Left hindlimb (tissue), 1 donor: Measurements from ENCODE around the gene KYAT1.
"Not testable (repeated sequence)": the region's sequence is repeated elsewhere in the genome, so short reads cannot be mapped to it uniquely, and the experiment has no call there.

Experiments
- DNase-seq: peaks from one replicate; pipeline ENCODE4 v3.0.0-alpha.2; 2018

Gene KYAT1

DNA sequence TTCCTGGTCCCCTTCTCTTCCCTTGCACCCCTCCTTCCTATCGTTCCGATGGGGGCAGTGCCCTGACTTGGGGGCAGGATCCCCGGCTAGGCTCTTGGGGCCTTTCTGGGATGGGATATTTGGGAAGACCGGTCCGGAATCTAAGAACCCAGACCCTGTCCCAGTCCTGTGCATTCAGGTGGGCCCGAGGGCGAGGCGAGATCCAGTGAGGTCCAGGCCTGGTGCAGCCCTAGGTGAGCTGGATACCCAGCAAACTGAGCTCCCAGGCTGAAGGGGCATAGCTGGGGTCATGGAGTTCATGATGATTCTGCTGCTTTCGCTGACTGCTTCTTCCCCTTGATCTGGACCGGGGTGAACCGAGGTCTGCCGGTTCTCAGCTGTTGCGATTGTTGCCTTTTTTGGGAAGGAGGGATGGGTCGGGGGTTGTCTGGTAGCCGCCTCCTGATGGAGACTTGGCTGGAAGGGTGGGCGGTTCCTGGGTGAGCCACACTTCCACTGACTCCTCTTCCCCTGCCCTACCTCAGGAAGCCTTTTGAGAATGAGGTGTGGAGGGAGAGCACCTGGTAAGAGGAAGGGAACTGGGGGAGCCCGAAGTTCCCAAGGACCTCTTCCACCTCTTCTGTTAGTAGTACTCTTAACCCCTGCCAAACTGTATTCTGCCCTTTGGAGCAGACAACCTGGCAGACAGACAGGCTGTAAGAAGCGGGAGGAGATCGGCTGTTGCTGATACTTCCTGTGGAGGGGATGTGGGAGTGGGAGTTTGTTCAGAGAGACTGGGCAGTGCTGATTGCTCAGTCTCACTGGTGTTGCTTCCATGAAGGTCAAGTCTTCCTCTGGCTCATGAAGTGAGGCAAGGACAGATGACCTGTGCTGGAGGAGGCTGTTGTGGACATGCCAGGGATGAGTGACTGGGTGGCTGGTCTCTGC lies 1.2 kb upstream of the KYAT1 start:
- DNase-seq = no peak

DNA sequence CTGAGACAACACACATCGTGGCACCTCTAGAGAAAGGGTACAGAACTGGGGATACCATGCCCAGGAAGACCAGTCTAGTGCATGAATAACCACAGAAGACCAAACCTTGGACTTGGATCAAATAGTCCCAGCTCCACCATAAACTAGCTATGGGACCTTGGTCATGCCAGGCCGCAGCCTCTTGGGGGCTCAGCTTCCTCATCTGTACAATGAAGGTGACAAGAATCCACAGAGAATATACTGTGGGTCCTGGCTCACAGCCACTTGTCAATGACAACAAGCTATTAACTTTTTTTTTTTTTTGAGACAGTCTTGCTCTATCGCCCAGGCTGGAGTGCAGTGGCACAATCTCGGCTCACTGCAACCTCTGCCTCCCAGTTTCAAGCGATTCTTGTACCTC lies 3.9 kb downstream of the KYAT1 start:
- DNase-seq = no peak

DNA sequence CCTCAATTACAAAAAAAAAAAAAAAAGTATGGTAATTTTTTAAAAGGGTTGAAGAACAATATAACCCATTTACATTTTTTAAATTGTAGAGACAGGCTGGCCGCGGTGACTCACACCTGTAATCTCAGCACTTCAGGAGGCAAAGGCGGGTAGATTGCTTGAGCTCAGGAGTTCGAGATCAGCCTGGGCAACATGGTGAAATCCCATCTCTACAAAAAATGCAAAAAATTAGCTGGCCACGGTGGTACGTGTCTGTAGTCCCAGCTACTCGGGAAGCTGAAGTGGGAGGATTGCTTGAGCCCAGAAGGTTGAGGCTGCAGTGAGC lies 10.8 kb downstream of the KYAT1 start:
- not testable (repeated sequence) for DNase-seq

DNA sequence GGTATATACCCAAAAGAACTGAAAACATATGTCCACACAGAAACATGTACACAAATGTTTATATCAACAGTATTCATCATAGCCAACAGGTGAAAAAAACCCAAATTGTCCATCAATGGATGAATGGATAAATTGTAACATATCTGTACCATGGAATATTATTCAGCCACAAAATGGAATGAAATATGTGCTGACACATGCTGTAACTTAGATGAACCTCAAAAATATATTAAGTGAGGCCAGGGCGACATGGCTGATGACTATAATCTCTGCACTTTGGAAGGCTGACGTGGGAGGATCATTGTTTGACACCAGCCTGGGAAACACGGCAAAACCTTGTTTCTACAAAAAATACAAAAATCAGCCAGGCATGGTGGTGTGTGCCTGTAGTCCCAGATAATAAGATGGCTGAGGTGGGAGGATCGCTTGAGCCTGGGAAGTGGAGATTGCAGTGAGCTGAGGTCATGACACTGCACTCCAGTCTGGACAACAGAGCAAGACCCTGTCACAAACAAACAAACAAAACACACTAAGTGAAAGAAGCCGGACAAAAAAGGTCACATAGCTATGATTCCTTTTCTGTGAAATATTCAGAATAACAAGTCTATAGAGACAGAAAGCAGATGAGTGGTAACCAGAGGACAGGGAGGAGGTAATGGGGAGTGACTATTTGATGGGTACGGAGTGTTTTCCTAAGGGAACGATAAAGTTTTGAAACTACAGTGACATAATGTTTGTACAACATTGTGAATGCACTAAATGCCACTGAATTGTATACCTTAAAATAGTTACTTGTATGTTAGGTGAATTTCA lies 11.4 kb downstream of the KYAT1 start:
- DNase-seq = no peak

DNA sequence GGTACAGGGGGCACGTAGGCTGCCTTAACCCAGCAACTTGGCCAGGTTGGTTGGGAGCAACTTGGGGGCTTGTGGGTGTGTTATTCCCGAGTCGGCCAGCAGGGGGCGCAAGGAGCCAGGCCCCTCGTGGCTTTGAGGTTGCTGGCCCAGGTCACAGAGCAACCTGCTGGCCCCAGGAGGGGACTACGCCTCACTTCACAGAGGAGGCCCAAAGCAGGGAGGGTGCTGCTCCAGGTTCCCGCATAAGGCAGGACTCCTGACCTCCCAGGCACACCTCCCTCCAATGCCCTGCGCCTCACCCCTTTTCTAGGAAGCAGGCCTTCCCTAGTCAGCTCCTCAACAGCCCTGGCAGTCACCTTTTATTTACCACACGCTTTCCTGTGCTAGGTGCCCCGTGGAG lies 18.1 kb downstream of the KYAT1 start:
- DNase-seq = peak; percentile 64

DNA sequence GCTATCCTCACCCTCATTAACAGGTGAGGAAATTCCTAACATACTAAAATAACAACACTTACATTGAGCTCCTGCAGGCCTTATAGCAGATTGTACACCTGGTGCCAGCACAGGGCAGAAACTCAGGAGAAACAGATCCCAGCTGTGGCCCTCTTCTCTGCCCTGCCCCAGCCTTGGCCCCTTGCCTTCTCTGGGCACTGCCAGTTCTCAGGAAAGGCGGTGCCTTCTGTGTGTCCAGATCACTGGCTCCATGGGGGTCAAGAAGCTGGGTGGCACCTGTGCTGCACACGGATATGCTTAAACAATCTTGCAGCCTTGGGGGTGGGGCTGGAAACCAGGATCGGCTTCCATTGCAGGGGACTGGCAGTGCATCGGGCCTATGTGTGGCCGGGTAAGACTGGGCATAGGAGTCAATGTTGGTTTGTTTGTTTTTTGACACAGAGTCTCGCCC lies 19.3 kb downstream of the KYAT1 start:
- DNase-seq = no peak

DNA sequence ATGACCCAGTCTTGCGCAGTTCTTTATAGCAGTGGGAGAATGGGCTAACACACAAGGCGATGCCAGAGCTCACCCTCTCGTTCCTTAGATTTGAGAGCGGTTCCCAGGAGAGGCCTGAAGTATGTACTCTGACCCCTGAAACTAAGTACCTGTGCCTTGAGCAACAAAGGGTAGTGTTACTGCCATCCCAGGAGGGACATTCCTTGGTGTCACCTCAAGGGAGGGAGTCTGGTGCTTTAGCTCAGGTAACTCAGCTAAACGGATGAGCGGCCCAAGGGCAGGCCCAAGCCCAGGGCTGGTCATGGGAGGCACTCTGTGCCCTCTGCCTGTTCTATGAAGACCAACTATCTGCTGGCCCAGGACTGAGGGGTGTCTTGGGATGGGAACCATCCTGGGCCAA lies 20.2 kb downstream of the KYAT1 start:
- no peak for DNase-seq

DNA sequence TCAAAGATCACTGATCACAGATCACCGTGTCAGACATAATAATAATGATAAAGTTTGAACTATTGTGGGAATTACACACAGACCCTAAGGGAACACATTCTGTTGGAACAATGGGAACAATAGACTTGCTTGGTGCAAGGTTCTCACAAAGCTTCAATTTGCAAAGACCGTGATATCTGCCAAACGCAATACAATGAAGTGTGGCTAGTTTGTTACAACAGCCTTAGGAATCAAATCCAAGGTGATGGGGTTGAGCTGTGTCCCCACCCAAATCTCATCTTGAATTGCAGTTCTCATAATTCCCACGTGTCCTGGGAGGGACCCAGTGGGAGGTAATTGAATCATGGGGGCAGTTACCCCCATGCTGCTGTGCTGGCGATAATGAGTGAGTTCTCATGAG lies 20.8 kb downstream of the KYAT1 start:
- no peak for DNase-seq

DNA sequence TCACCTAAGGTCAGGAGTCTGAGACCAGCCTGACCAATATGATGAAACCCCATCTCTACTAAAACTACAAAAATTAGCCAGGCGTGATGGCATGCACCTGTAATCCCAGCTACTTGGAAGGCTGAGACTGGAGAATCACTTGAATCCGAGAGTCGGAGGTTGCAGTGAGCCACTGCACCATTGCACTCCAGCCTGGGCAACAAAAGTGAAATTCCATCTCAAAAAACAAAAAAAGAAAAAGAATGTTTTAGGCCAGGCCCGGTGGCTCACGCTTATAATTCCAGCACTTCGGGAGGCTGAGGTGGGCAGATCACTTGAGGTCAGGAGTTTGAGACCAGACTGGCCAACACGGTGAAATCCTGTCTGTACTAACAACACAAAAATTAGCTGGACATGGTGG lies 23.3 kb downstream of the KYAT1 start:
- DNase-seq = not testable (repeated sequence)

DNA sequence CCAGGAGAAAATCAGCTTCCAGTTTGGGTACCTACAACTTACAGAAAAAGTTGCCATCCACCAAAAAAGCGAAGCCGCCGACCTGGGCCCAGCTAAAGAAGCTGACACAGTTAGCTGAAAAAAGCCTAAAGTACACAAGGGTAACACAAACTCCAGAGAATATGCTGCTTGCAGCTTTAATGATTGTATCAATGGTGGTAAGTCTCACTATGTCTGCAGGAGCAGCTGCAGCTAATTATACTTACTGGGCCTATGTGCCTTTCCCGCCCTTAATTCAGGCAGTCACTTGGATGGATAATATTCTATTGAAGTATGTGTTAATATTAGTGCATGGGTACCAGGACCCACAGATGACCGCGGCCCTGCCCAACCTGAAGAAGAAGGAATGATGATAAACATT lies 27.3 kb downstream of the KYAT1 start:
- not testable (repeated sequence) for DNase-seq

DNA sequence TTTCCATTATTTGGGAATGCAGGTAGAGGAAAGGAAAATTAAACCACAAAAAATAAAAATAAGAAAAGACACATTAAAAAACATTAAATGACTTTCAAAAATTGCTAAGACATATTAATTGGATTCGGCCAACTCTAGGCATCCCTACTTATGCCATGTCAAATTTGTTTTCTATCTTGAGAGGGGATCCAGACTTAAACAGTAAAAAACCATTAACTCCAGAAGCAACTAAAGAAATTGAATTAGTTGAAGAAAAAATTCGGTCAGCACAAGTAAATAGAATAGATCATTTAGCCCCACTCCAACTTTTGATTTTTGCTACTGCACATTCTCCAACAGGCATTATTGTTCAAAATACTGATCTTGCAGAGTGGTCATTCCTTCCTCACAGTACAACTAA lies 29.1 kb downstream of the KYAT1 start:
- DNase-seq = not testable (repeated sequence)

DNA sequence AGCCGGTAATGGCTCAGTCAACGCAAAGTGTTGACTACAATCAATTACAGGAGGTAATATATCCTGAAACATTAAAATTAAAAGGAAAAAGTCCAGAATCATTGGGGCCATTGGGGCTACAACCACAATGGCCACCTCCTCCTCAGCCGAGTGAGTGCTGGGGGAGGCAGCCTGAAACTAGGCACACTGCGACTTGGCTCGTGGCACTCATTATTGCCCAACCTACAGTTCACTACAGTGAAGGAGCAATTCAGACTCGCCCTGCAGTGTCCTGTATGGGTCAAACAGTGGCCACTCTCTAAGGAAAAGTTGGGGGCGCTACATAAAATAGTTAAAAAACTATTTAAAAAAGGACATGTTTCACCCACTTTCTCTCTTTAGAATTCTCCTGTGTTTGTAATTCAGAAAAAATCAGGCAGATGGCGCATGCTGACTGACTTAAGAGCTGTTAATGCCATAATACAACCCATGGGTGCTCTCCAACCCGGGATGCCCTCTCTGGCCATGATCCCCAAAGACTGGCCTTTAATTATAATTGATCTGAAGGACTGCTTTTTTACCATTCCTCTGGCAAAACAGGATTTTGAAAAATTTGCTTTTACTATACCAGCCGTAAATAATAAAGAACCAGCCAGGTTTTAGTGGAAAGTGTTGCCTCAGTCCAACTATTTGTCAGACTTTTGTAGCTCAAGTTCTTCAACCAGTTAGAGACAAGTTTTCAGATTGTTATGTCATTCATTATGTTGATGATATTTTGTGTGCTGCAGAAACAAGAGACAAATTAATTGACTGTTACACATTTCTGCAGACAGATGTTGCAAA lies 29.8 kb downstream of the KYAT1 start:
- not testable (repeated sequence) for DNase-seq

DNA sequence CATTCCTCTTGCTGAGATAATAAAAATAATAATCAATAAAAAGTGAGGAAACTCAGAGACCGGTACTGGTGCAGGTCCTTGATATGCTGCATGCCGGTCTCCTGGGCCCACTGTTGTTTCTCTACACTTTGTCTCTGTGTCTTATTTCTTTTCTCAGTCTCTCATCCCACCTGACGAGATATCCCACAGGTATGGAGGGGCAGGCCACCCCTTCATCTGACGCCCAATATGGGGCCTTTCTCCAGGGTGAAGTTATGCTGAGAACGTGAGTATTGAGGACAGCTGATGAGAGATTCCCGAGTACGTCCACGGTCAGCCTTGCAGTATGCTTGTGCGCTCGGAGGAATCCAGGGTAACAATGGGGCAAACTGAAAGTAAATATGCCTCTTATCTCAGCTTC lies 30.7 kb downstream of the KYAT1 start:
- not testable (repeated sequence) for DNase-seq

DNA sequence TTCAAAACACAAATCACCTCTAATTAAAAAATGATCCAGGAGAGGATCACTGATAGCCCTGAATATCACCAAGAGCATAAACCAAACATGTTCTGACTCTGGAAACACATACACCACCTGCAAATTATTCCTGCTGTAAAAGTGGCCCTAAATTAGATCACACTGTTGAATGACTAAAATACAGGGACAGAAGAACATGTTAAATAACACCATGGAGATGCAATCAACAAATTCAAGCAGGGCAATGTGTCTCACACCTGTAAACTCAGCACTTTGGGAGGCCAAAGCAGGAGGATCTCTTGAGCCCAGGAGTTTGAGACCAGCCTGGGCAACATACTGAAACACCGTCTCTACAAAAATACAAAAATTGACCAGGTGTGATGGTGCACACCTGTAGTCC lies 33.9 kb downstream of the KYAT1 start:
- no peak for DNase-seq

DNA sequence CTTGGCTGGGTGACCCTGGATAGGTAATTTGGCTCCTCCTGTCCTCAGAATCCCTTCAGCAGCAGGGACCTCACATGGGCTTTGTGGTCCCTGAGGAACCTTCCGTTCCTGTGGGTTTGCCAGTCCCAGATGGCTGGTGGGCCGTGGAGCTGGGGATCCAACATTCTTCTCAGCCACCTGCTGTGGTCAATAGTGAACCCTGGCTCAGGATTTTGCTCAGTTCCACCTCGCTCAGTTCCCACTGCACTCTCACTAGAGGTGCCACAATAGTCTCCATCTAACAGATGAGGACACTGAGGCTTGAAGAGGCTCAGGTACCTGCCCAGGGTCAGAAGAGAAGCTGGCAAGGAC lies 35.1 kb downstream of the KYAT1 start:
- no peak for DNase-seq

DNA sequence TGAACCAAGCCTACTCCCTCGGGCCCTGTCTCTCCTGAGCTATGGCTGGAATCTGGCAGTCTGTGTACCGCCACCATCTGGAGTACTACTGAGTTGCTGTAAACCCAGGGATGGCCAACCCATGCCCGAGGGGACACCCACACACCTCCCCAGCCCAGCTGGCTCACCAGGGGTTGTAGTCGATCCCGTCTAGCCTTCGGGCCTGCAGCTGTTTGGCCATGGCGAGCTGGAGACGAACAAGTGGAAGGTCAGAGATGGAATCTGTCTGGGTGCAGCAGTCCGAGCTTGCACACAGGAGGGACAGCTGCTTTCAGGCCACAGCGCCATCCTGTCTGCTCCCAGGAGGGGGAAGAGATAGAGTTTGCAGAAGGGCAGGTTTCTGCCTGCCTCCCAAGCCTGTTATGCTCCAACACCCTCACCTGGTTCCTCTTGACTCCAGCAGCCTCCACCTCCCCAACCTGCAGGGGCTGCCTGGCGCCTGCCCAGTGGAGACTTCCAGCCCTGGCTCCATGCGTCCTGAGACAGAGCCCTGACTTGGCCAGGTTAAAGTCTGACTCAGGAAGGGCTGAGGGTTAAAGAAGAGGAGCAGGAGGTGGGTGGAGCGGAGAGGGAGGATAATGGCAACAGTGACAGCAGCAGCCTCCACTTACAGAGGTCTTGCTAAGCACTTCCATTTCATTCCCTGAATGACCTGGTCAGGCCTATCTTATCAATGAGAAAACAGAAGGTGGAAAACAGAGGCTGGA lies 36.4 kb downstream of the KYAT1 start:
- peak; percentile 58 for DNase-seq

DNA sequence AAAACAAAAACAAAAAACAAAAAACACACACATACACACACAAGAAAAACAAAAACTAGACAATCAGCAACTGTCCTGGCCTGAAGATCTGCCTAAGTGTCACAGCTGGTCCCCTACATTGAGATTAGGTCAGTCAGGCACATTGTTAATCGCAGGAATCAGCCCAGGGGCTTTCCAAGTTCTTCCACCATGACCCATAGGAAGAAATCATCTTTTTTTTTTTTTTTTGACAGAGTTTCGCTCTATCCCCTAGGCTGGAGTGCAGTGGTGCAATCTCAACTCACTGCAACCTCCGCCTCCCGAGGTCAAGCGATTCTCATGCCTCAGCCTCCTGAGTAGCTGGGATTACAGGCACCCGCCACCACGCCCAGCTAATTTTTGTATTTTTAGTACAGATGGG lies 38.6 kb downstream of the KYAT1 start:
- DNase-seq = not testable (repeated sequence)

DNA sequence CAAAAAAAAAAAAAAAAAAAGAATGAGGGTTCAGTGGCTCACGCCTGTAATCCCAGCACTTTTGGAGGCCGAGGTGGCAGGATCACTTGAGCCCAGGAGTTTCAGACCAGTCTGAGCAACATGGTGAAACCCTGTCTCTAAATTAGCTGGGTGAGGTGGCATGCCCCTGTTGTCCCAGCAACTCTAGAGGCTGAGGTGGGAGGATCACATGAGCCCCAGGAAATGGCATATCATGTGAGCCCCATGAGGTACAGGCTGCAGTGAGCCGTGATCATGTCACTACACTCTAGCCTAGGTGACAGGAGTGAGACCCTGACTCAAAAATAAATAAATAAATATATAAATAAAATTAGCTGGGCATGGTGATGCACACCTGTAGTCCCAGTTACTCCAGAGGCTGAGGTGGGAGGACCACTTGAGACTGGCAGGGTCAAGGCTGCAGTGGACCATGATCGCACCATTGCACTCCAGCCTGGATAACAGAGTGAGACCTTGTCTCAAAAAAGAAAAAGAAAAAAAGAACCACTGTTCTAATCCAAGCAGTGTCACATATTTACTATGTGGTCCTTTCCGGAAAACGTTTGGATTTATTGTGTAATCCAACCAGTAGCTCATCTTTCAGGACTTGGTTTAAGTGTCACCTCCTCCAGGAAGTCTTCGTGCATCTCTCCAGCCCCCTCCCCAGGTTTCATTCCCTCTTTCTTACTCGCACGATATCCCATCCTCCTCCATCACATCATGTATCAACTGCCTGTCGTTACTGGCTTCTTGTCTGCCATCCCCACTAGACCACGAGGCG lies 39.9 kb downstream of the KYAT1 start:
- no peak for DNase-seq

DNA sequence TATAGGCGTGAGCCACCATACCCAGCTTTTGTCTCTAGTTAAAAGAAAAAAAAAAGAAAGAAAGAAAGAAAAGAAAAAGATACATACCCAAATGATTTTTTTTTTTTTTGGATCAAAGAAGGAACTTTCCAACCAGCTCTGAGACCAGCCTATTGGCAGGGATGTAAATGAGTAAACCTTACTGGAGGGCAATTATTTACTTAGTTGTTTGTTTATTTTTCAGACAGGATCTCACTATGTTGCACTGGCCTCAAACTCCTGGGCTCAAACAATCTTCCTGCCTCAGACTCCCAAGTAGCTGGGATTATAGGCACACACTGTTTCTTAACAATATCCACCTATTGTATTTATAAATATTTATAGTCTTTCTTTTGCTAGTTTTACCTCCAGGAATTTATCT lies 41.2 kb downstream of the KYAT1 start:
- DNase-seq = no peak

DNA sequence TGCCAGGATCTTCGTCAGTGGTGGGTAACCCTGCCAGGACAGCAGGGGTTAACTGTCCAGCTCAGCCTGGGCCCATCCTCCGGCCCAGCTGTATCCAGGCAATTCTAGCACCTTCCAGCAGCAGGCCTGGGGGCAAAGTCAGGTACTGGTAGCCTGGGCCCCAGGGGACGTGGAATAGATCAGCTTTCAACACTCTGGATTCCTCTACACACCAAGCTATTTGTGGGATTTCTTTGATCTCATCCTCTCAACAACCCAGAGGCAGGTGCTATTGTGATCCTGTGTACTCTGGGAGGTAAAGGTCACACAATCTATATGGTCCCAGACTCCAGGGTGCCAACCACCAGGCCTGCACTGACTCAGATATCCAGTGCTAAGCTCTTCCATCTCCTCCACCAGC lies 43.4 kb downstream of the KYAT1 start:
- no peak for DNase-seq

DNA sequence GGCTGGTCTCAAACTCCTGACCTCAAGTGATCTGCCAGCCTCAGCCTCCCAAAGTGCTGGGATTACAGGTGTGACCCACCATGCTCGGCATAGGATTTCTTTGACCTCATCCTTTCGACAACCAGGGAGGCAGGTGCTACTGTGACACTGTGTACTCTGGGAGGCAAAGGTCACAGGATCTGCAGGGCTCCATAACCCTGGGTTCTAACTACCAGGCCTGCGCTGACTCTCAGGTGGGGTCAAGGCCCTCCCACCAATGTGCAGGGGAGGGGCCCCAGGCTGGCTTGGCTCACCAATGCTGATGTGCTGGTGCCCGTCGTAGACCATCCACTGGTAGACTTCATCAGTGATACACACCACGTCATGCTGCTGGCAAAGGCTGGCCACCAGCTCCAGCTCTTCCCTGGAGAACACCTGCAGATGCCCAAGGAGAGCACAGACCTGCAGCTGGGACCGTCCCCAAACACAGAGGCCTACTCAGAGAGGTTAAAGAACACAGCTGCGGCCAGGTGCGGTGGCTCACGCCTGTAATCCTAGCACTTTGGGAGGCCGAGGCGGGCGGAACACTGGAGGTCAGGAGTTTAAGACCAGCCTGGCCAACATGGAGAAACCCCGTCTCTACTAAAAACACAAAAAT lies 45.1 kb downstream of the KYAT1 start:
- no peak for DNase-seq
